IMR-90 (cell line): ENCODE data around the gene MAZ. TPM values are rescaled to one million over a fixed set of nuclear protein-coding genes. Genes with fewer than 3 reads are reported as not detected.
A peak's percentile ranks its signal among the peaks of the same experiment; 100 is the strongest.

ENCODE experiments used
- ATAC-seq: fragments of 200-7000 bp; cut with Tn5 transposase; 2 replicates; pipeline ENCODE4 v1.9.1; 2020; ENCODE audit warnings: low read depth, mild to moderate bottlenecking, moderate library complexity
- BruUV-seq: library from RNA; stranded (reverse); fragments of 400-500 nt; replicated peaks from 2 replicates; lab custom pipeline; 2021; lab: Mats Ljungman, UMichigan
- CTCF ChIA-PET: fragments of 300-600 bp; formaldehyde crosslinking; extraction: SDS; loops from one replicate; lab custom pipeline; 2021; ENCODE audit warnings: antibody characterized with exemption; lab: Yijun Ruan, JAX
- POLR2A ChIA-PET: fragments of 300-600 bp; sonication (Branson Sonifier 250); formaldehyde crosslinking; loops from one replicate; lab custom pipeline; 2022; ENCODE audit warnings: antibody characterized with exemption; ENCODE audit not compliant: unreplicated experiment; lab: Charles Lee
- DNase-seq: peaks from one replicate; pipeline ENCODE4 v3.0.0; 2013
- H2AFZ ChIP-seq: replicated peaks from 2 replicates; pipeline ENCODE3; 2013; ENCODE audit warnings: low read length, mild to moderate bottlenecking; ENCODE audit not compliant: poor library complexity
- H2AK5ac ChIP-seq: 2 replicates; pipeline ENCODE4 v1.6.1; 2013; ENCODE audit warnings: low read depth, low read length, inconsistent platforms
- H2AK9ac ChIP-seq: replicated peaks from 2 replicates; pipeline ENCODE3; 2013; ENCODE audit warnings: mild to moderate bottlenecking, low read depth, low read length, moderate library complexity; ENCODE audit not compliant: poor library complexity
- H2BK120ac ChIP-seq: 2 replicates; pipeline ENCODE4 v1.6.1; 2013; ENCODE audit warnings: low read depth, low read length, inconsistent platforms
- H2BK15ac ChIP-seq: 3 replicates; pipeline ENCODE4 v1.6.1; 2013; ENCODE audit warnings: low read depth, low read length, inconsistent platforms
- H2BK20ac ChIP-seq: 2 replicates; pipeline ENCODE4 v1.6.1; 2013; ENCODE audit warnings: low read depth, mild to moderate bottlenecking, inconsistent platforms, low read length, moderate library complexity
- H2BK5ac ChIP-seq: 2 replicates; pipeline ENCODE4 v1.6.1; 2013; ENCODE audit warnings: mild to moderate bottlenecking, low read depth, low read length, inconsistent platforms; ENCODE audit not compliant: poor library complexity, severe bottlenecking
- H3K14ac ChIP-seq: replicated peaks from 2 replicates; pipeline ENCODE4 v1.6.1; 2013; ENCODE audit warnings: low read depth, low read length, inconsistent platforms
- H3K18ac ChIP-seq: 2 replicates; pipeline ENCODE4 v1.6.1; 2013; ENCODE audit warnings: low read depth, low read length, control low read depth
- H3K23ac ChIP-seq: 2 replicates; pipeline ENCODE4 v1.6.1; 2013; ENCODE audit warnings: low read depth, low read length, inconsistent platforms
- H3K27ac ChIP-seq: 2 replicates; pipeline ENCODE4 v1.5.1; 2013; ENCODE audit warnings: mild to moderate bottlenecking, control low read depth, low read length; ENCODE audit not compliant: insufficient read depth
- H3K27me3 ChIP-seq: 2 replicates; pipeline ENCODE4 v1.6.1; 2013; ENCODE audit warnings: low read length; ENCODE audit not compliant: control insufficient read depth, insufficient read depth
- H3K36me3 ChIP-seq: 2 replicates; pipeline ENCODE4 v1.6.1; 2013; ENCODE audit warnings: low read length, mixed read lengths; ENCODE audit not compliant: control insufficient read depth, insufficient read depth
- H3K4ac ChIP-seq: 2 replicates; pipeline ENCODE4 v1.6.1; 2013; ENCODE audit warnings: low read depth, low read length, inconsistent platforms
- H3K4me1 ChIP-seq: 2 replicates; pipeline ENCODE4 v1.6.1; 2013; ENCODE audit warnings: low read length, mixed read lengths; ENCODE audit not compliant: control insufficient read depth, insufficient read depth
- H3K4me2 ChIP-seq: 2 replicates; pipeline ENCODE4 v1.6.1; 2013; ENCODE audit warnings: low read depth, mild to moderate bottlenecking, control low read depth, low read length, moderate library complexity
- H3K4me3 ChIP-seq: 2 replicates; pipeline ENCODE4 v1.5.1; 2013; ENCODE audit warnings: low read depth, mild to moderate bottlenecking, control low read depth, low read length, moderate library complexity; ENCODE audit not compliant: insufficient read depth
- H3K56ac ChIP-seq: 2 replicates; pipeline ENCODE4 v1.6.1; 2013; ENCODE audit warnings: low read length, inconsistent platforms; ENCODE audit not compliant: insufficient read depth; ENCODE audit errors: extremely low read depth
- H3K79me1 ChIP-seq, 2 experiments: 2 replicates each; pipeline ENCODE4 v1.6.1; 2013; ENCODE audit warnings: low read length in 2 of 2, inconsistent platforms in 1 of 2, low read depth in 1 of 2
- H3K9ac ChIP-seq: 2 replicates; pipeline ENCODE4 v1.6.1; 2013; ENCODE audit warnings: low read depth, low read length, control low read depth
- H3K9me1 ChIP-seq: 2 replicates; pipeline ENCODE4 v1.6.1; 2013; ENCODE audit warnings: low read length, inconsistent platforms; ENCODE audit not compliant: insufficient read depth
- H3K9me3 ChIP-seq: 2 replicates; pipeline ENCODE4 v1.6.1; 2013; ENCODE audit warnings: low read length; ENCODE audit not compliant: control insufficient read depth, insufficient read depth
- H4K20me1 ChIP-seq: 2 replicates; pipeline ENCODE4 v1.6.1; 2013; ENCODE audit warnings: low read length, inconsistent platforms; ENCODE audit not compliant: insufficient read depth
- H4K5ac ChIP-seq: 2 replicates; pipeline ENCODE4 v1.6.1; 2013; ENCODE audit warnings: mild to moderate bottlenecking, low read depth, low read length, control low read depth
- H4K8ac ChIP-seq, 2 experiments: 2 replicates each; pipeline ENCODE4 v1.6.1; 2013; ENCODE audit warnings: low read depth in 2 of 2, low read length in 2 of 2, control low read depth in 1 of 2, inconsistent platforms in 1 of 2
- H4K91ac ChIP-seq: 2 replicates; pipeline ENCODE4 v1.6.1; 2013; ENCODE audit warnings: low read depth, low read length, inconsistent platforms; ENCODE audit not compliant: insufficient read depth
- BHLHE40 ChIP-seq: fragments of 150-350 bp; IDR thresholded peaks from 2 replicates; pipeline ENCODE4 v1.6.1; 2016; ENCODE audit warnings: mild to moderate bottlenecking, low read depth, low read length
- CEBPB ChIP-seq: IDR thresholded peaks from 2 replicates; pipeline ENCODE4 v1.6.1; 2012; ENCODE audit warnings: low read depth, low read length, improper control_type of control experiment
- CHD1 ChIP-seq: IDR thresholded peaks from 2 replicates; pipeline ENCODE4 v1.6.1; 2012; ENCODE audit warnings: low read depth, low read length, improper control_type of control experiment
- CTCF ChIP-seq: conservative IDR thresholded peaks from 2 replicates; pipeline ENCODE4 v1.5.1; 2012; ENCODE audit warnings: mild to moderate bottlenecking, low read depth, low read length, improper control_type of control experiment
- ELK1 ChIP-seq: fragments of 150-350 bp; IDR thresholded peaks from 2 replicates; pipeline ENCODE4 v1.6.1; 2016; ENCODE audit warnings: low read depth, mild to moderate bottlenecking, low read length, moderate library complexity, borderline replicate concordance
- FOS ChIP-seq: fragments of 150-350 bp; IDR thresholded peaks from 2 replicates; pipeline ENCODE4 v1.6.1; 2016; ENCODE audit warnings: low read depth, low read length
- MAZ ChIP-seq: IDR thresholded peaks from 2 replicates; pipeline ENCODE4 v1.6.1; 2012; ENCODE audit warnings: low read depth, mild to moderate bottlenecking, low read length, improper control_type of control experiment, moderate library complexity, borderline replicate concordance
- MXI1 ChIP-seq: IDR thresholded peaks from 2 replicates; pipeline ENCODE4 v1.6.1; 2012; ENCODE audit warnings: low read depth, mild to moderate bottlenecking, low read length, moderate library complexity, borderline replicate concordance
- NFE2L2 ChIP-seq: fragments of 150-350 bp; IDR thresholded peaks from 2 replicates; pipeline ENCODE4 v1.6.1; 2016; ENCODE audit warnings: low read depth, mild to moderate bottlenecking, low read length
- RCOR1 ChIP-seq: IDR thresholded peaks from 2 replicates; pipeline ENCODE4 v1.6.1; 2012; ENCODE audit warnings: mild to moderate bottlenecking, low read length, improper control_type of control experiment; ENCODE audit not compliant: insufficient replicate concordance
- RFX5 ChIP-seq: IDR thresholded peaks from 2 replicates; pipeline ENCODE4 v1.8.0; 2012; ENCODE audit warnings: low read depth, mild to moderate bottlenecking, low read length, moderate library complexity
- SMC3 ChIP-seq: fragments of 150-350 bp; IDR thresholded peaks from 2 replicates; pipeline ENCODE4 v1.6.1; 2016; ENCODE audit warnings: low read depth, mild to moderate bottlenecking, antibody characterized with exemption, low read length, moderate library complexity
- WGBS, 2 experiments: methylation state at CpG; one replicate each; pipeline versions ENCODE4 v1.1.5 to v1.1.7; 2013; ENCODE audit warnings: missing lambda C conversion rate in 2 of 2; ENCODE audit not compliant: insufficient read length in 1 of 2; ENCODE audit errors: extremely low coverage in 2 of 2; 5-methylcytosine and 5-hydroxymethylcytosine counted together
- dilution Hi-C: fragments of 300-500 bp; cut with HindIII; formaldehyde crosslinking; loops from one replicate; pipeline ENCODE4 v1.14.3; 2018; ENCODE audit warnings: low sequenced_read_pairs; ENCODE audit not compliant: unreplicated experiment
- in situ Hi-C: fragments of 300-500 bp; cut with MboI; formaldehyde crosslinking; loops from 3 replicates; pipeline ENCODE4 v1.14.3; 2019; ENCODE audit warnings: low sequenced_read_pairs, inconsistent platforms, mixed read lengths
- intact Hi-C: fragments of 100-400 bp; cut with micrococcal nuclease; formaldehyde crosslinking; loops from 2 replicates; pipeline ENCODE4 v1.10.0; 2022
- polyA plus RNA-seq, 3 experiments: library from polyadenylated mRNA; depleted of rRNA; stranded (reverse); fragments of >200 nt; gene quantifications; 2 replicates each; pipeline ENCODE4 v1.2.3, GENCODE V29; 2012; ENCODE audit warnings: low replicate concordance in 1 of 3
- total RNA-seq: library from RNA; depleted of rRNA; stranded (reverse); fragments of >200 nt; gene quantifications from 2 replicates; pipeline ENCODE4 v1.2.3, GENCODE V29; 2012

The MAZ gene
- total and polyA plus RNA-seq, 2 of the 4 experiments (the other 2 are of a cell fraction), result 113 to 138 TPM

- Histone ChIP-seq H2BK5ac (no peak overlapping the region), H4K5ac (no peak overlapping the region), H3K4me2 (peak overlapping the region; percentile 74; the same call in 1 of the 2 replicates), H3K4me1 (peaks cover 21% of the 10 kb centered on the region), H3K79me1 (peaks cover 13 to 58% of the 10 kb centered on the region in 2 experiments), H4K20me1 (peaks cover 14% of the 10 kb centered on the region), H3K18ac (no peak overlapping the region), H3K9me3 (no peaks in the 10 kb centered on the region), H2BK15ac (no peak overlapping the region; the same call in 2 of the 3 replicates), H3K56ac (no peak overlapping the region), H2AFZ (peak overlapping the region; percentile 83), H3K27ac (peak overlapping the region; percentile 18), H4K91ac (peak overlapping the region; percentile 61; the same call in 1 of the 2 replicates), H3K4ac (peak overlapping the region; percentile 72), H3K27me3 (no peaks in the 10 kb centered on the region), H3K23ac (peak overlapping the region; percentile 65; the same call in 1 of the 2 replicates), H3K9ac (no peak overlapping the region), H3K36me3 (peaks cover 7% of the 10 kb centered on the region), H2AK5ac (peak overlapping the region; percentile 84), H3K4me3 (no peak overlapping the region), H4K8ac (peak overlapping the region; percentile 6 to 81; a peak in 3 of 4 replicates), H2BK20ac (peak overlapping the region; percentile 58; the same call in 1 of the 2 replicates), H3K14ac (no peak overlapping the region; the same call in 1 of the 2 replicates), H2BK120ac (0 out of 2 replicates have a peak overlapping the region, but pooled peaks have one; percentile 75), H2AK9ac (peak overlapping the region; percentile 96), H3K9me1 (peaks cover 9% of the 10 kb centered on the region)
- DNase-seq (no peak), ATAC-seq (no peak)
- dilution Hi-C loops, result no loop called here
- ChIA-PET CTCF (no interaction called here), POLR2A (no interaction called here)
- TF ChIP-seq FOS (no peak), CEBPB (no peak), MAZ (no peak), SMC3 (no peak), CHD1 (no peak), MXI1 (no peak), CTCF (no peak), NFE2L2 (no peak), ELK1 (no peak), BHLHE40 (no peak), RCOR1 (no peak), RFX5 (no peak)
- WGBS, 2 experiments, result 84% methylated on average over 2 of the region's 5 CpGs; no CpG with 5 or more reads in 1 of the 2 experiments
- in situ Hi-C loops, result no loop called here
- BruUV-seq, result no TSS peak
- intact Hi-C loops, result no loop called here
Observed at GRCh38 chr16:29814592-29814991, 8.3 kb downstream of the MAZ start.
